Measurements from ENCODE around the gene METTL22.

The METTL22 gene

DNA sequence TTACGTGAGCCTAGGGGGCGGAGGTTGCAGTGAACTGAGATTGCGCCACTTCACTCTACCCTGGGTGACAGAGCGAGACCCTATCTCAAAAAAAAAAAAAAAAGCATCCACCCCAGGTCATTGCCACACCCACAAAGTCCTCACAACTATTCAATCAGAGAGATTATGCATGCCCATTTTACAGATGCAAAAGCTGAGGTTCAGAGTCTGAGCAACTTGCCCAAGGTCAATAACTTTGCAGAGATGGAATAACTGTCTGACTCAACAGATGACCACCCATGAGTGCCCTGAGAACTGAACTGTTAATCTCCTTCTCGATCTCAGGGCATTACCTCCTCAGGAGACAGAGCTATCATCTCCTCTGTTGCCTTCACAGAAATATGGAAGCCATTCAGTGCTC is 25.7 kb upstream of the METTL22 start:
- no peak for DNase-seq

DNA sequence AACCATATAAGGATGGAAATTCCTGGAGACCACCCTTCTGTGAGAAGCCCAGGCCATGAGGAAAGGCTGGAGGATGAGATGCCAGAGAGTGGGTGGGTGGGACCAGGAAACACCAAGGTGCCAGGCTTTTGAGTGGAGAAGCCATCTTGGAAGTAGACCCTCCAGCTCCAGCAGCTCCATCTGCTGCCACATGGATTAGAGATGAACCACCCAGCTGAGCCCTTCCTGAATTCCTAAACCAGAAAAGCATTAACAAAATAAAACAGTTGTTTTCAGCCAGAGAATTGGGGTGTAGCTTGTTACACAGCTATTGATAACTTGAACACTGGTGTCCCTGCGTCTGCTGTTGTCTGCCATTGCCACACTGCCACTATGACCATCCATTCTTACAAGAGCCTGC is 24.9 kb upstream of the METTL22 start:
- DNase-seq = no peak

DNA sequence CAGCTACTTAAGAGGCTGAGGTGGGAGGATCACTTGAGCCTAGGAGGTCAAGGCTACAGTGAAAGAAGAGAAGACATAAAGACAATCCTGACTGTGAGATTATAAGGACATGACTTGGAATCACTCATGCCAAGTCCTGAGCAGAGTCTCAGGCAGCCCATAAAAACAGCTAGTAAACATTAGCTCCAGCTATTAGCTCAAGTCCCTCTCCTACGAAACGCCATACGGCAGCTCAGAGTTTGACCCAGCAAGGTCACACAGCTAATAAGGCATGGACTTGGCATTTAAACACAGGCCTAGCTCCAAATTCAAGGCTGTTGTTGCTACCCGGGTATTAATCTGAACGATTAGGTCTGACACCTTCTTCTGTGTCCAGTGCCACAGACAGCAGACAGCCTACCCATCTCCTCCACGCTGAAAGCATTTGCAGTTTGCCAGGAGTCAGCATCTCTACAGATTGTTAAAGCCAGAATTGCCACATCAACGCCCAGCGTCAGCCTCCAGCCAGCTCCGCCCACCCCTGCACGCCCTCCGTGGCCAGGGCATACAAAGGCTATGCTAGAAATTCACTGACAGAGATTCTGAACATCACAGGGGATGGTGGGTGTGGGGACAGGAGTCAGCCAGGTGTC is 21.2 kb upstream of the METTL22 start:
- no peak for DNase-seq

DNA sequence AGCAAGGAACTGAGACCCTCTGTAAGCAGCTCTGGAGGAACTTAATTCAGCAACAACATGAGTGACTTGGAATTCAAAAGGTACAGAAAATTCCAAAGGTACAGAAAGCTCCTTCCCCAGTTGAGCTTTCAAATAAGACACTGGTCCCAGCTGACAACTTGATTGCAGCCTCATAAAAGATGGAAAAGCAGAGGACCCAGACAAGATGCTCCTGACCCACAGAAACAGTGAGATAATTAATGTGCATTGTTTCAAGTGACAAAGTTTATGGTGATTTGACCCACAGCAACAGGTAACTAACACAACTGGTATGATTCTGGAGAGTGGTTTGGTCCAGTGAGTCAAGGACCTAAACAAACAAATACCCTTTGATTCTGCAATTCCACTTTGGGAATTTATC is 15.9 kb upstream of the METTL22 start:
- no peak for DNase-seq

DNA sequence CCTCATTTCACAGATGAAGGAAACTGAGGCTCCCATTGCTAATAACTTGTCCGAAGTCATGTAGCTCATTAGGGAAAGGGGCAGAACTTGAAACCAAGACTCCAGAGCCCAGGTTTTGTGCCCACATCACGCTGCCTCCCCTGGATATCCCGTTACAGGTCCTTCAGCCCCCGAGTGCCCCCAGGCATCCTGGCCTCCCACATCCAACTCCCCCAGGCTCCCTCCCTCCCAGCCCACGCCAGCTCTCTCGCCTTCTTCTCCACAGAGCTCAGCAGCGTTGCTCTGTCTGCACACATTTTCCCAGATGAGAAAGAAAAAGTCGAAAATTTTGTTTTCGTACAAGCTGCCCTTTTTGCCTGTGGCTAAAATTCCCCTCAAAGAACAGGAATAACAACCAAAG is 14.3 kb upstream of the METTL22 start:
- DNase-seq = no peak

DNA sequence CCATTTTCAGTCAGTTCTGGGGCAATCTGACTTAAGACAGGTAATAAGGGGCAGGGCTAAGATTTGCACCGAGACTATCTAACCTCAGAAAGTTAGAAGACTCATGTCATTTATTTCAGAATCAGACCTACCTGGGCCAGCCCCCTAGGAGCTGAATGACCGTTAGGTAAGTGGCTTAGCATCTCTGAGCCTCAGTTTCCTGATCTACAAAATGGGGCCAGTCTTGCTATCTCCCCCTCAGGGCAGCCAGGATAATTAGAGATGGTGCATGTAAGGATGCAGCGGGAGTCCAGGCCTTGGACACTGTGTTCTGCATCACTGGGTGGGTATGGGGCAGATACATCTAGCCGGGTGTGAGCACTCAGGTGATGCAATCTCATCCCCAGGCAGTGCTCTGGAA is 10.4 kb upstream of the METTL22 start:
- no peak for DNase-seq

DNA sequence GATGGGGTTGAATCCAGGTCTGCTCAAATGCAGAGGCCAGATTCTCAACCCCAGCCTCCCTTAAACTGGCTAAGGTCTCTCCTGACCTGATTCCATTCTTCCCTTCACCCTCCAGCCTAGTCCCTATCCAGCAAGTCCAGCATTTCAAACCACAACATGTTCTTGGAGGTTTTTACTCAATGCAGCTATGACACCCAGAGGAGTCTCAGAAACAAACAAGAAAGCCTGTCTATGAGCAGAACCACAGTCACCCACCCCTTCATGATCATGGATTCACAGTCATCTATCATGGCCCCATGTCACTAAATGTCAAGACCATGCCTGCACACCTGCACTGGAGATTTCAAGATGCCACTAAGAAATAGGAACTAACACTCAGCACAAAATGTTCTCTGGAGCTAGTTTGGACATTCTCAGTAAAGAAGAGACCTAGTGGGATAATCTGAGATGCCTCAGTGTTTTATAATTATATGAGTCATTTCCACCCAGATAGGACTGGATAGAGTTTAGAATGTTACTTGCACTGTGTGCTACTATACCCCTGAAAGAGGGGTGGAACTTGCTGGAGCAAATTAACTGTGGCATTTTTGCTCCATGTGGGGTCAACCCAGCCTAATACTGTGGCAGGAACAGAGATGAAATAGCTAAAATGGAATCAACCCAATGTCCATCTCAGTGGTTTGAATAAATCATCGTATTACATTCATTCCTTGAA is 9.5 kb upstream of the METTL22 start:
- no peak for DNase-seq

DNA sequence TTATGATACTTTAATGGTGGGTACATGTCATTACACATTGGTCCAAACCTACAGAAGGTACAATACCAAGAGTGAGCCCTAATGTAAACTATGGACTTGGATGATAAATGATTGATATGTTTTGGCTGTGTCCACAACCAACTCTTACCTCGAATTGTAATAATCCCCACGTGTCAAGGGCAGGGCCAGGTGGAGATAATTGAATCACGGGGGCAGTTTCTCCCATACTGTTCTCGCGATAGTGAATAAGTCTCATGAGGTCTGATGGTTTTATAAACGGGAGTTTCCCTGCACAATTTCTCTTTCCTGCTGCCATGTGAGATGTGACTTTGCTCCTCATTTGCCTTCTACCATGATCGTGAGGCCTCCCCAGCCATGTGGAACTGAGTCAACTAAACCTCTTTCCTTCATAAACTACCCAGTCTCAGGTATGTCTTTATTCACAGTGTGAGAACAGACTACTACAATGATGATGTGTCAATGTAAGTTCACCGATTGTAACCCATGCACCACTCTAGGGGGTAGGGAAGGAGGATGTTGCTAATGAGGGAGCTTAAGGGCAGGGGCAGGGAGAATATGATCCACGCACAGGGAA is 7.0 kb upstream of the METTL22 start:
- DNase-seq = no peak

DNA sequence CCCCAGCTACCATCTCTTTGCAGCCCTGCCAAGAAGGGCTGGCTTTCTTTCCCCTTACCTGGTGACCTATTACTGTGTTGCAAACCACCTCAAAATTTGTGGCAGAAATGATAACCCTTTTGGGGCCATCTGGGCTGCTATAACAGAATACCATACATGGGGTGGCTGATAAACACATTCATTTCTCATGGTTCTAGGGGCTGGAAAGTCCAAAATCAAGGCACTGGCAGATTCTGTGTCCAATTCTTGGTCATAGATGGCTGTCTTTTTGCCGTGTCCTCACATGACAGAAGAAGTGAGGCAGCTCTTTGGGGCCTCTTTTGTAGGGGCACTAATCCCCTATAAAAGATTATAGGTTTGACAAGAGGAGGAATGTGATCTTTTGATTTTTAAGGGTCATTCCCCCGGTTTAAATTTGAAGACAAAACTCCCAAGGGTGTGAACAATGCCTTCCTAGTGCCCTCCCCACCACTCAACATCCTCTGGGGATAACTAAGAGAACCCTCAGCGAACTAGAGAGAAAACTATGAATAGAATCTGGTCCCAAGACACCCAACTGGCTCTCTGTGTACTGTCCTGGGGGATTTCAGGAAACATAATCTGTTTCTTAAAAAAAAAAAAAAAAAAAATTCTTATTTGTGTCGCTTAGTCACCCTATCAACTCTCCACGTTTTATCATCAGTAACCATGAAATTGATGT is 1.7 kb upstream of the METTL22 start:
- DNase-seq = no peak

DNA sequence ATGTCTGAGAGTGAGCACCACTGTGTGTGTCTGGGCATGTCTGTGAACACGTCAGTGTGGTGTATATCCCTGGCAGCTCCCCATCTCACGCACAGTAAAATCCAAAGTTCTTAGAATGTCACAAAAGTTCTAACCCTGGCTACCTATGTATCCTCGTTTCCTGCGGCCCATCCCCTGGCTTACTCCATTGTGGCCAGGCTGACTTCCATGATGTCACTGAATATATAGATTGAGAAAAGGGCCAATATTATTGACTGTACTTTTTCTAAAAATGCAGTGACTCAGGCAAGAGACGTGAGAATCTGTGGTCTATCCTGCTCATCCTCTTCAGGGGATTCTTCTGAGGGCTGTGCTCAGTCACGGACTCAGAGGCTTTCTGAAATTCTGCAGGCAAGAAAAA is 963 bp upstream of the METTL22 start:
- no peak for DNase-seq

DNA sequence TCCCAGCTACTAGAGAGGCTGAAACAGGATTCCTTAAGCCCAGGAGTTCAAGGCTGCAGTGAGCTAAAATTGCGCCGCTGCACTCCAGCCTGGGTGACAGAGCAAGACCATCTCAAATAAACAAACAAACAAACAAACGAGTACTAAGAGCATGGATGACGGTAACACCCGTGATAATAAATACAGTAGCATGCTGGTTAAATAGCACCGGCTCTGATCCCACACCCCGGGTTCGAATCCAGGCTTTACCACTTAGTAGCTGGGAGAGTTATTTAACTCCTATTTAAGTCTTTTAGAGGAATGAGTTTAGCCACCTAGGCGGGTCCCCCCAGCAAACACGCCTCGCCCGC is 301 bp upstream of the METTL22 start:
- no peak for DNase-seq

DNA sequence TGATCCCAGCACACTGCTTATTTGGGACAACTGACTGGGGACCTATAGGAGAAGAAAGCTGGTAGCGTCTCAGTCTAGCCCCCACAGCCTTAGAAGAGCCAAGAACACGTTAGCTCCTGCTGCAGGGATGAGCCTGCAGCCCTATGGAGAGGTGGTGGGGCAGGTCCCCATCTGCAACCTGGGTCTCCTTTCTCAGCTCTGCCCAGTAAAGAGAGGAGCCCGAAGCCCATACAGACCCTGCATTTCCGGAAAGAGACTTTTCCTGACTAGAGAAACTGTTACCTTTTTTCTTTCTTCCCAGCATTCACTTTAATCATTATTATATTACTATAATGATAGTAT is 788 bp downstream of the METTL22 start:
- no peak for DNase-seq

DNA sequence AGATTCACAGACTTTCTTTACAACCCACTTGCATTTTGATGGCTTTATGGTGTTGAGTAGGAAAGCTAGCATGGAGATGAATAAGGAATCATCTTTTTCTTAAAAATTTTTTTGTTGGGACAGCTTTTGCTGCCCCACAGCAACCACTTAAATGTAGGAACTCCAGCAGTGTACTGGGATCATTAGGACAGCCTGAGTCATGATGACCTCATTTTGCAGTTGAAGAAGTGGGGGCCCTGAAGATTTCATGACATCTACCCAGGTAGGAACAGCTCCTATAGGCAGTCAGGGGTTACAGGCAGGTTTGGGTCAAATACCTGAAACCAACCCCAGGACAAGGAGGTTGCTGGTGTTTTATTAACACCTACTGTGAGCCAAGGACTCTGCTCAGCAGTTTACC is 2.1 kb downstream of the METTL22 start:
- DNase-seq = no peak

DNA sequence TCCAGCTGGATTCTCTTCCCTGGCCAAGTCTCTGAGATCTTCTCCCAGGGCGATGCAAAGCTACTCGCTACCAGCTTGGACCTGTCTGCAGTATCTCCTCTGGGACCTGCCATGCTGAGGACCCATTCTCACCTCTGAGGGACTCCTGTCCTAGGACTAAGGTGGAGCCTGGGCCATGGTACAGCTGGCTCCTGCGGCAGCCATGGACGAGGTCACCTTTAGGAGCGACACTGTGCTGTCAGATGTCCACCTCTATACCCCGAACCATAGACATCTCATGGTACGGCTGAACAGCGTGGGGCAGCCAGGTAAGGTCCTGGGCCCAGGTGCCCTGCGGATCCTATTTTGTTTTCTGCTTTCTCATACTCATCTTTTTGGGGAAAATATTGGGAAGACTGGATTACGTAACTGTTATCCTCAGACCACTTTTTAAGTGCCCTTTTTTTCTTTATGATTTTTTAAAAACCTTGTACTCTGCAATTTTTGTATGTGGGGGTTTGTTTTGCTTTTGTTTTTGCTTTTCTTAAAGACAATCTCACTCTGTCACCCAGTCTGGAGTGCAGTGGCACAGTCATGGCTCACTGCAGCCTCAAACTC is 4.1 kb downstream of the METTL22 start:
- DNase-seq = no peak

DNA sequence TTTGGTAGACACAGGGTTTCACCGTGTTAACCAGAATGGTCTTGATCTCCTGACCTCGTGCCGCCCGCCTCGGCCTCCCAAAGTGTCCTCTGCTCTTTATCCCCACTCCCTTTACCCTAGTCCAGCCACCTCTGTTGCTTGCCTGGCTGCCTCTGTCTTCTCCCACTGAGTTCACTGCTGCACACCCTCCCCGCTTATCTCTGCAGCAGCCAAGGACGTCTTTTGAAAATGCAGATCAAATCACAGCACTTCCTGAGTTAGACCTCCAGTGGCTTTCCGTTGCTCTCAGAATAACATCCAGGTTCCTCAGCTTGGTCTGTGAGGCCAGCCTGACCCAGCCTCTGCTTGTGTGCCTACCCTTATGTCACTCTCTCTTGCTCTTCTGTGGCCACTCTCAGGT is 5.4 kb downstream of the METTL22 start:
- no peak for DNase-seq

DNA sequence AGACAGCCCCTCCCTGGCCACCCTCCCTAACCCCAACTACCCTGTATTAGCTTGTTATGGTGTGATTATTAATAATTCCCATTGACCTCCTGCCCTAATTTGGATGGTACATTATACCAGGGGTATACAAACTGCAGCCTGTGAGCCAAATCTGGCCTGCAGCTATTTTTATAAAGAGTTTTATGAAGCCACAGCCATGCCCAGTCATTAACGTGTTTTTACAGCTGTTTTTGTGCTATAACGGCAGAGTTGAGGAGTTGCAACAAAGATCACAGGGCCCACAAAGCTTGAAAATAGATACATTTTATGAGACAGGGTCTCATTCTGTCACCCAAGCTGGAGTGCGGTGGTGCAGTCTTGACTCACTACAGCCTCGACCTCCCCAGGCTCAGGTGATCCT is 6.0 kb downstream of the METTL22 start:
- DNase-seq = no peak

DNA sequence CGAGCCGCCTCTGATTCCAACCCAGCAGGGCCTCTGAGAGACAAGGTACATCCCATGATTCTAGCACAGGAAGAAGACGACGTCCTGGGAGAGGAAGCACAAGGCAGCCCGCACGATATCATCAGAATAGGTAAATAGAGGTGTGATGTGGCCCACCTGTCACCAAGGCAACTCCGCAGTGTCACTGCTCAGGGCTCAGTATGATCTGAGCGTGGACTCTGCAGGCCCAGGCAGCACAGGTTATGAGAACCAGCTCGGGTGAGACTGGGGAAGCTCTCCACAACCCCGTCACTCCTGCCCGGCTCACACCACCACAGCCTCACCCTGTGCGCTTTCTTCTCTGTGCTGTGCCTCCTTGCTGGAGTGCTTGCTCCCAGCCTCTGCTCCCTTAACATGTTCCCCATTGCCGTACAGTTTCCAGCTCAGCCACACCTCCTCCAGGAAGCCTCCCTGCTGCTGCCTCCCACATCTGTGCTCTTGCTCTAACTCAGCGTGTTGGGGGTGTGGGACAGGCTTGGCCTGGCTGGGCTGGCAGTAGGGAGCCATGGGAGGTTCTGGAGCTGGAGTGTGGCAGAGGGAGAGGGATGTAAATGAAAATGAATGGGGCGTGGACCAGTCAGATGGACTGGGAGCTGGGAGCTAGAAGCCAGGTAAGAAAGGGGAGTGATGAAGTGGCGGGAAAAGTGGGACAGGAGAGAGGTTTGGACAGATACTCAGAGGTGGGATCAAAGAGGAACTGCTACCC is 7.7 kb downstream of the METTL22 start:
- no peak for DNase-seq

DNA sequence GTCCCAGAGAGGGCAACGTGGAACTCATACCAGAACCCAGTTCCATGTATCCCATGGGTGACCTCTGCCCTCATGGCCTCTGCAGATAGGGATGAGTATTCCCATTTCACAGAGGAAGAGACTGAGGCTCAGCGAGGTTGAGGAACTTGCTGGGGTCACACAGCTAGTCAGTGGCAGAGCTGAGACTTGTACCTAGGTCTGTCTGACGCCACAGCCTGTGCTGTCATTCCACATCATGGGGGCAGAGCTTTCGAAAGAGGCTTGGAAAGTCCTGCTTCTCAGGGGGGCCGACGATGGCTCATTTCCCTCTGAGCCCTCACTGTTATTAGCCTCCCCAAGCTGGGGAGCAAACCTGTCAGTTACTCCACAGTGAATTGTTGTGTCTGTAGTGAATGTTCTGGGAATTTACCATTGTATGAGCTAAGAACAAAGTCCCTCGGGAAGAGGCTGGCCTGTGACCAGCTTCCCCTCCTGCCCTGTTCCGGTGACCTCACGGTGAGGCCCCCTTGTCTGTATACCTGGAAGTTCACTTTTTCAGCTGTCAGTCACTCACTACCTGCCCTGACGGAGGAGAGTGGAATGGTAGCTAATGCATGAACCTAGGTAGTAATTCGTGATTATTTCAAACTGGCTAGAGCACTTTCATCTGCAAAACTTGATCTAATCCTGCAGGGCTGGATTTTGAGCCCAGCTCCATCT is 8.9 kb downstream of the METTL22 start:
- no peak for DNase-seq

DNA sequence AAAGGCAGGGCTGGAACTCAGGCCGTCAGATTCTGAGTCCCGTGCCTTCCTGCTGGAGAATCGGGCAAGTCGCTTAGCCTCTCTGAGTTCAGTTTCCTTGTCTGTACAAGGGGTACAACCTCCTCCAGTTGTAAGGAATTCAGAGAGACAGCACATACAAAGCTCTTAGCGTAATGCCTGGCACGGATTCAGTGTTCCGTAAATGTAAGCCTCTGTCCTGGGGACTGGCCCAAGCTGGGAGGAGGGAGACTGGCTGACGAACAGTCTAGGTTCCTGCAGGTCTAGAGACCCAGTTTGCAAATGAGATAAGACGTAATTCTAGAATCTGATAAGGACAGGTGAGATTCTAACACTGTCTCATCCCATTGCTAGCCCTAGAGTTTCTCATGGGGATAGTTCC is 9.9 kb downstream of the METTL22 start:
- no peak for DNase-seq

DNA sequence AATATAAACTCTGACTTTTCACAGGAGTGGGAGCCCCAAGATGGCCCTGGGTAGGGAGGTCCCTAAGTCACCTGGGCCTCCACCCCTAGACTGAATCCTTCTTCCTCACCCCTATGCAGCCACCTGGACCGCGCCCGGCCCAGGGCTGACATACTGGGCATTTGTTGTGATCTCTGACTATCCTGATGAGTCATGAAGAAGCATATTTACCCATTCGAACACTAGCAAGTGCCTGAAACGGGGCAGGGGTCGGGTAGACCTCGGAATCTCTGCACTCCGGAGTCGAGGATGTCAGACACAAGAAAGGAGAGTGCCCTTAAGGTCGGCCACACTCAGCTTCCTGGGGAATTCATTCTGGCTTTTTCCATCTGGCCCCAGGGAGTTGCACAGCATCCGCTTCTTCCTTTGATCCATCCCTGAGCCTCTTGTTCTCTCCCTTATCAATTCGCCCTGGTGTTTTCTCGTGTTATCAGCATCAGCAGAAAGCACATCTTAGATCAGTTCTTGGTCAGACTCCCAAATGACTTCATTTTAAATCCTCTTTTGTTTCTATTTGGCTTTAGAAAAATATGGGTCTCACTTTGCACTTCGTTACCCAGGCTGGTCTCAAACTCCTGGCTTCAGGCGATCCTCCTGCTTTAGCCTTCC is 10.4 kb downstream of the METTL22 start:
- DNase-seq = no peak

DNA sequence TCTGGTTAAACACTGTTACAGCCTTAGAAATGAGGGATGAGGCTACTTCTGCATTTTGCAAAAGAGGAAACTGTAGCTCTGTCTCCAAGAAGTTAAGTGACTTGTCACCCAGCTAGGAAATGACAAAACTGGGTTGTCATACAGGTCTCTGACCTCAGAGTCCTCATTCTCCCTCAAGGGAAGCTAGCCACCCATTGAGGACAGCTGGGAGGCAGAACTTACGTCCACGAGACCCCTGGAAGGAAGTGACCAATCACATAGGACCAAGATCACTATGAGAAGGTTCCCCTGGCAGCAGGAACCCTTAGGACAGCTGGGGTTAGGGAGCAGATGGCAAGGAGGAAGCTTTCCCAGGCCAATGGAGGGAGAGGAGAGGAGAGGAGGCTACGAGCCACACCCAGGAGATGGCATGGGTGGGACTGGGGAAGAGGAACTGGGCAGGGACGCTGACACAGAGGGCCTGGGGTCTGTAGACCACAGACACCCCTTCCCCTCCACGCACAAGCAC is 11.2 kb downstream of the METTL22 start:
- DNase-seq = no peak
